ENCODE results near the gene ST8SIA5. TPM values are rescaled to one million over a fixed set of nuclear protein-coding genes. Genes with fewer than 3 reads are reported as not detected.

ST8SIA5 gene
- total RNA-seq, 1 experiment from 2014 or later, result not detected

DNA sequence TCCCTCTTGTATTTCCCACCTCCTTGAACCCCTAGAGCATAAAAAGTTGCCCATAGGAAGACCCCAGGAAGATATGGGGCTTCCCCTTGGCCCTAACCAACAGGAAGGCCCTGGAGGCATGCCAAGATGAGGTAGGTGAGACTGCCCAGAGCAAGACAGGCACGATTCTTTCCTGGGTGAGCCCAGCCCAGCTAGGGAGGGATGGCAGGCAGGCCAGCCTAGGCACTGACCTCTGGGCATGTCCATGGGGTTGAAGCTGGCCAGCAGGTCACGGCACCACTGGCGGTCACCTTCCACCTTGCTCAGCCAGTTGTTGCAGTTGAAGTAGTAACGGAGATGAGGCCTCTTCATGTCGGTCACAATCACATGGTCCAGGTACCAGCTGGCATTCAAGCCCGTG lies 117.5 kb downstream of the ST8SIA5 start:
- Mint-ChIP-seq H3K27me3 (ENCODE audit: insufficient read depth, unreplicated experiment) (peaks cover 6% of the 10 kb centered on the region), H3K27ac (ENCODE audit: low read depth, unreplicated experiment) (no peak overlapping the region), H3K9me3 (ENCODE audit: unreplicated experiment) (no peaks in the 10 kb centered on the region), H3K4me1 (ENCODE audit: insufficient read depth, unreplicated experiment) (no peaks in the 10 kb centered on the region), H3K36me3 (ENCODE audit: insufficient read depth, unreplicated experiment) (no peaks in the 10 kb centered on the region), H3K4me3 (ENCODE audit: unreplicated experiment) (no peak overlapping the region)
- no TSS peak for BruUV-seq (replicated peaks)
- TF ChIP-seq, protein P1, sequence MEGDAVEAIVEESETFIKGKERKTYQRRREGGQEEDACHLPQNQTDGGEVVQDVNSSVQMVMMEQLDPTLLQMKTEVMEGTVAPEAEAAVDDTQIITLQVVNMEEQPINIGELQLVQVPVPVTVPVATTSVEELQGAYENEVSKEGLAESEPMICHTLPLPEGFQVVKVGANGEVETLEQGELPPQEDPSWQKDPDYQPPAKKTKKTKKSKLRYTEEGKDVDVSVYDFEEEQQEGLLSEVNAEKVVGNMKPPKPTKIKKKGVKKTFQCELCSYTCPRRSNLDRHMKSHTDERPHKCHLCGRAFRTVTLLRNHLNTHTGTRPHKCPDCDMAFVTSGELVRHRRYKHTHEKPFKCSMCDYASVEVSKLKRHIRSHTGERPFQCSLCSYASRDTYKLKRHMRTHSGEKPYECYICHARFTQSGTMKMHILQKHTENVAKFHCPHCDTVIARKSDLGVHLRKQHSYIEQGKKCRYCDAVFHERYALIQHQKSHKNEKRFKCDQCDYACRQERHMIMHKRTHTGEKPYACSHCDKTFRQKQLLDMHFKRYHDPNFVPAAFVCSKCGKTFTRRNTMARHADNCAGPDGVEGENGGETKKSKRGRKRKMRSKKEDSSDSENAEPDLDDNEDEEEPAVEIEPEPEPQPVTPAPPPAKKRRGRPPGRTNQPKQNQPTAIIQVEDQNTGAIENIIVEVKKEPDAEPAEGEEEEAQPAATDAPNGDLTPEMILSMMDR (IDR thresholded peaks at IDR 0.05; ENCODE audit: unreplicated experiment), result no peak
- intact Hi-C loops (cut with micrococcal nuclease), result no loop called here
- CTCF ChIA-PET, result interaction anchor here (0.6 to 2.0 kb wide), 3 partner anchors 17 to 693 kb away, joined by 3 to 5 read pairs (median 5); no protein-coding TSS in a partner anchor
- no peak for DNase-seq (ENCODE audit: unreplicated experiment)
- POLR2A ChIA-PET, result interaction anchor here (0.6 kb wide), 1 partner anchor 1364 kb away, joined by 3 read pairs; no protein-coding TSS in a partner anchor

DNA sequence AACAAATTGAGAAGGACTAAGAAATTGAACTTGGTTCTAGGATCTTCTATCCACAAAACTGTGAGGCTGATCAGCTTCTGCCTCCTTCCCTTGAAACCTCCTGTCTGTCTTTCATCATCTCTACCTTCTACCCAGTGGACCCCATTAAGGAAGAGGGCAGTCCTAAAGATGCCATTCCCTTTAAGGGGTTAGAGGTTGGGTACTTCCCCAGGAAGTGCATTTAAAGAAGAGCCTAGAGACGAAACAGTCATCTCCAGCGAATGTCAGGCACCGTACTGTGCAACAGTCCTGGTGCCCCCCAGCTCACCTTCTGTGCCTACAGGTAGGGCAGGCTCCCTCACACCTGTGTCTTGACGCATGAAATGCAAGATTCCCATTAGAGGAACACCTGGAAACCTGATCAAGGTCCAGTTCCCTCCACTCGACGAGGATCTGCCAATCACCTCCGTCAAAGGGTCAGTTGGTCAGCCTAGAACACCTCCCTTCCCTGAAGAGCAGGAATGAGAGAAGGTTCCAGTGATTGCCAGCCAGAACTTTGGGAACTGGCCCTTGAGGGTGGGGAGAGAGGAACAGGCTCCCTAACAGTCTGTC lies 120.7 kb downstream of the ST8SIA5 start:
- H3K36me3 Mint-ChIP-seq (ENCODE audit: insufficient read depth, unreplicated experiment), result no peaks in the 10 kb centered on the region
- BruUV-seq (replicated peaks), result no TSS peak
- intact Hi-C loops (cut with micrococcal nuclease), result no loop called here
- no peak overlapping the region for H3K4me3 Mint-ChIP-seq (ENCODE audit: unreplicated experiment)
- CTCF ChIA-PET, result interaction anchor here (1.6 kb wide), 1 partner anchor 22 kb away, joined by 4 read pairs; no protein-coding TSS in a partner anchor
- no peaks in the 10 kb centered on the region for H3K27me3 Mint-ChIP-seq (ENCODE audit: insufficient read depth, unreplicated experiment)
- POLR2A ChIA-PET, result no interaction called here
- no peak overlapping the region for H3K27ac Mint-ChIP-seq (ENCODE audit: low read depth, unreplicated experiment)
- TF ChIP-seq, protein P1 (IDR thresholded peaks at IDR 0.05; ENCODE audit: unreplicated experiment), result no peak
- H3K4me1 Mint-ChIP-seq (ENCODE audit: insufficient read depth, unreplicated experiment), result peaks cover 10% of the 10 kb centered on the region
- DNase-seq (ENCODE audit: unreplicated experiment), result no peak
- H3K9me3 Mint-ChIP-seq (ENCODE audit: unreplicated experiment), result no peaks in the 10 kb centered on the region

DNA sequence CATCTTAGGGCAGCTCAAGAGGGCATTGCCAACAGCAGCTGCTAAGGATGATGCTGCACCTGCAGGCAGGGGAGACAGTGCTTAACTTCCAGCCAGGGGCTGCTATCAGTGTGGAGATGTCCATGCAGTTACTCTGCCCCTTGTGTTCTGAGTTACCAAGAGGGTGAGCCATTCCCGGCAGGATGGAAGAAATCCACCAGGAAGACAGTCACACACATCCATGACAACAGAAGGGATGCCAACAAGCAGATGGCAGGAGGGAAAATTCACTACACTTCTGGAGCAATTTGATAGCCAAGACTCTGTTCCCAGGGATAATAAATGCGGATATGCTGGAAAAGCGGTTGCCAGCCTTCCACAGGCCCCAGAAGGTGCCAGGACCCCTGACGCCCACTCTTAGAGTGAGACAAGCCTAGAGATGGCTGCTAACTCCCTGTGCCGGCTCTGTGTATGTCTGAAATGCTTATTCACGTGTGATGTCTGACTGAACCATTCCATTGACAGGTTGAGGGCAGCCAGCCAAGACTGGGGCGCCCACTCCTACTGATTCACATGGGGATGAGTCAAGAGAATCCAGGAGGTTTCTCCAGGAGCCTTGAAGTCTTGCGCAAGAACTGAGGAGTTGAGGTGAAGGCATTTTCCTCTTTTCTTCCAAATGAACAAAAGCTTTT lies 124.3 kb downstream of the ST8SIA5 start:
- no TSS peak for BruUV-seq (replicated peaks)
- Mint-ChIP-seq H3K4me3 (ENCODE audit: unreplicated experiment) (no peak overlapping the region), H3K36me3 (ENCODE audit: insufficient read depth, unreplicated experiment) (no peaks in the 10 kb centered on the region), H3K4me1 (ENCODE audit: insufficient read depth, unreplicated experiment) (peaks cover 10% of the 10 kb centered on the region), H3K27me3 (ENCODE audit: insufficient read depth, unreplicated experiment) (no peaks in the 10 kb centered on the region), H3K9me3 (ENCODE audit: unreplicated experiment) (no peaks in the 10 kb centered on the region), H3K27ac (ENCODE audit: low read depth, unreplicated experiment) (peak overlapping the region; percentile 54)
- ChIA-PET CTCF (interaction anchor here (0.7 to 2.2 kb wide), 2 partner anchors 8 to 351 kb away, joined by 3 to 12 read pairs; no protein-coding TSS in a partner anchor), POLR2A (interaction anchor here (0.6 kb wide), 1 partner anchor 351 kb away, joined by 3 read pairs; no protein-coding TSS in a partner anchor)
- peak; percentile 98 for DNase-seq (ENCODE audit: unreplicated experiment)
- intact Hi-C loops (cut with micrococcal nuclease), result no loop called here
- TF ChIP-seq, protein P1 (IDR thresholded peaks at IDR 0.05; ENCODE audit: unreplicated experiment), result no peak

DNA sequence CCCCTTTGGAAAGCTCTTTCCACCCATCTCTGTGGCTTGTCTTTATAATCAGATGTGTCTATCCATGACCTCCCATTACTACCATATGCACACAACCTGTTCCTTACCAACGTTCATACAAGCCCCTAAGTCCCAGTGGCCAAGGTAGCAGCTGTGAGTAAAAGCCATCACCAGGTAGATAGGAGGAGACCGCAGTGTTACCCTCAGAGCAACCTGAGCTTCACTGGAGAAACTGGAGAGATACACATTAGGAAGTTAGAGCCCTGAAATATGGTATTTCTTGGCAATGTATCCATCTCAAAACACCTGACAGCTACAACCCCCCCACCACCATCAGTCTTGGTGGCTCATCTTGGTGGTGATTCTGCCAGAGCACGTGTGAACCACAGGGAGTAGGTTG lies 125.9 kb downstream of the ST8SIA5 start:
- DNase-seq (ENCODE audit: unreplicated experiment), result no peak
- Mint-ChIP-seq H3K9me3 (ENCODE audit: unreplicated experiment) (no peaks in the 10 kb centered on the region), H3K27me3 (ENCODE audit: insufficient read depth, unreplicated experiment) (no peaks in the 10 kb centered on the region), H3K4me1 (ENCODE audit: insufficient read depth, unreplicated experiment) (peaks cover 10% of the 10 kb centered on the region), H3K27ac (ENCODE audit: low read depth, unreplicated experiment) (no peak overlapping the region), H3K4me3 (ENCODE audit: unreplicated experiment) (no peak overlapping the region), H3K36me3 (ENCODE audit: insufficient read depth, unreplicated experiment) (no peaks in the 10 kb centered on the region)
- BruUV-seq (replicated peaks), result no TSS peak
- TF ChIP-seq, protein P1 (IDR thresholded peaks at IDR 0.05; ENCODE audit: unreplicated experiment), result no peak
- intact Hi-C loops (cut with micrococcal nuclease), result no loop called here
- ChIA-PET CTCF (interaction anchor here (0.6 to 2.2 kb wide), 4 partner anchors 11 to 484 kb away, joined by 3 to 12 read pairs (median 4); no protein-coding TSS in a partner anchor), POLR2A (no interaction called here)

Data from MCF 10A (cell line).